SU-DHL-6 (cell line): ENCODE measurements around the gene INPP4B.

Source experiments
- EZH2phosphoT487 ChIP-seq: fragments of 200-600 bp; sonication (generic), shearing (Covaris generic); conservative IDR thresholded peaks from 2 replicates; pipeline ENCODE4 v1.6.1; 2018; ENCODE audit warnings: mild to moderate bottlenecking, antibody characterized with exemption, low read length, moderate library complexity, mixed read lengths
- TF ChIP-seq, protein P1 (sequence below): fragments of 200-600 bp; sonication (generic); IDR thresholded peaks from one replicate; pipeline ENCODE4 v1.5.1; 2017; ENCODE audit warnings: antibody characterized with exemption, mild to moderate bottlenecking, low read length, moderate library complexity; ENCODE audit not compliant: insufficient read depth, poor library complexity, severe bottlenecking

GRCh38 chr4:142406917-142407501, 439.1 kb downstream of the INPP4B start:
- TF ChIP-seq, protein P1, sequence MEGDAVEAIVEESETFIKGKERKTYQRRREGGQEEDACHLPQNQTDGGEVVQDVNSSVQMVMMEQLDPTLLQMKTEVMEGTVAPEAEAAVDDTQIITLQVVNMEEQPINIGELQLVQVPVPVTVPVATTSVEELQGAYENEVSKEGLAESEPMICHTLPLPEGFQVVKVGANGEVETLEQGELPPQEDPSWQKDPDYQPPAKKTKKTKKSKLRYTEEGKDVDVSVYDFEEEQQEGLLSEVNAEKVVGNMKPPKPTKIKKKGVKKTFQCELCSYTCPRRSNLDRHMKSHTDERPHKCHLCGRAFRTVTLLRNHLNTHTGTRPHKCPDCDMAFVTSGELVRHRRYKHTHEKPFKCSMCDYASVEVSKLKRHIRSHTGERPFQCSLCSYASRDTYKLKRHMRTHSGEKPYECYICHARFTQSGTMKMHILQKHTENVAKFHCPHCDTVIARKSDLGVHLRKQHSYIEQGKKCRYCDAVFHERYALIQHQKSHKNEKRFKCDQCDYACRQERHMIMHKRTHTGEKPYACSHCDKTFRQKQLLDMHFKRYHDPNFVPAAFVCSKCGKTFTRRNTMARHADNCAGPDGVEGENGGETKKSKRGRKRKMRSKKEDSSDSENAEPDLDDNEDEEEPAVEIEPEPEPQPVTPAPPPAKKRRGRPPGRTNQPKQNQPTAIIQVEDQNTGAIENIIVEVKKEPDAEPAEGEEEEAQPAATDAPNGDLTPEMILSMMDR = no peak
- TF ChIP-seq EZH2phosphoT487 = no peak
